IPS-20b (cell line): ENCODE results near the gene DNAJC11.

Experiments used
- H3K27ac ChIP-seq: one replicate; pipeline ENCODE4 v1.5.1; 2013; ENCODE audit warnings: low read length
- H3K27me3 ChIP-seq: 2 replicates; pipeline ENCODE4 v1.6.1; 2013; ENCODE audit warnings: mild to moderate bottlenecking, low read length, inconsistent platforms; ENCODE audit not compliant: insufficient read depth
- H3K36me3 ChIP-seq: 2 replicates; pipeline ENCODE4 v1.6.1; 2013; ENCODE audit warnings: low read depth, mild to moderate bottlenecking, inconsistent platforms, low read length, moderate library complexity; ENCODE audit not compliant: insufficient read depth
- H3K4me1 ChIP-seq: 2 replicates; pipeline ENCODE4 v1.6.1; 2013; ENCODE audit warnings: mild to moderate bottlenecking, control low read depth, inconsistent platforms, low read length, moderate library complexity; ENCODE audit not compliant: insufficient read depth
- H3K4me3 ChIP-seq: 2 replicates; pipeline ENCODE4 v1.5.1; 2013; ENCODE audit warnings: mild to moderate bottlenecking, low read length, inconsistent platforms
- H3K9ac ChIP-seq: 2 replicates; pipeline ENCODE4 v1.6.1; 2013; ENCODE audit warnings: low read depth, mild to moderate bottlenecking, inconsistent platforms, low read length, moderate library complexity
- H3K9me3 ChIP-seq: 2 replicates; pipeline ENCODE4 v1.6.1; 2013; ENCODE audit warnings: mild to moderate bottlenecking, low read depth, low read length, inconsistent platforms; ENCODE audit not compliant: insufficient read depth

DNAJC11 gene

GRCh38 chr1:6694121-6694713 lies 7.4 kb downstream of the DNAJC11 start:
- Histone ChIP-seq H3K27me3 (no peaks in the 10 kb centered on the region), H3K9me3 (no peaks in the 10 kb centered on the region), H3K27ac (peak overlapping the region; percentile 87), H3K9ac (peak overlapping the region; percentile 71; the same call in 1 of the 2 replicates), H3K4me3 (peak overlapping the region; percentile 67), H3K4me1 (peaks cover 18% of the 10 kb centered on the region), H3K36me3 (peaks cover 11% of the 10 kb centered on the region; the same call in 1 of the 2 replicates)

DNA sequence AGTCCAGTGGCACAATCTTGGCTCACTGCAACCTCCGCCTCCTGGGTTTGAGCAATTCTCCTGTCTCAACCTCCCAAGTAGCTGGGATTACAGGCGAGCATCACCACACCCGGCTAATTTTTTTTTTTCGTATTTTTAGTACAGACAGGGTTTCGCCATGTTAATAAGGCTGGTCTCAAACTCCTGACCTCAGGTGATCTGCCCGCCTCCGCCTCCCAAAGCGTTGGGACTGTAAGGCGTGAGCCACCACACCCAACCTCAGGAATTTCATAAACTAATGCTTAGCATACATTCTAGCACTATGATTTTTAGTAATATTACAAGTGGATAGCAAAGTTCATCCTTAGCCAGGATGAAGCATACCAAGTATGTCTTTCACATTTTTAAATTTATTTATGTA lies 8.7 kb downstream of the DNAJC11 start:
- no peak overlapping the region for H3K27ac ChIP-seq
- H3K27me3 ChIP-seq: no peaks in the 10 kb centered on the region
- no peak overlapping the region for H3K9ac ChIP-seq
- H3K36me3 ChIP-seq: peaks cover 11% of the 10 kb centered on the region; the same call in 1 of the 2 replicates
- H3K9me3 ChIP-seq: no peaks in the 10 kb centered on the region
- H3K4me1 ChIP-seq: peaks cover 18% of the 10 kb centered on the region
- H3K4me3 ChIP-seq: no peak overlapping the region

GRCh38 chr1:6691507-6691906 lies 10.1 kb downstream of the DNAJC11 start:
- Histone ChIP-seq H3K4me3 (no peak overlapping the region), H3K4me1 (peaks cover 16% of the 10 kb centered on the region), H3K36me3 (peaks cover 10% of the 10 kb centered on the region; the same call in 1 of the 2 replicates), H3K9me3 (no peaks in the 10 kb centered on the region), H3K9ac (no peak overlapping the region), H3K27me3 (no peaks in the 10 kb centered on the region), H3K27ac (no peak overlapping the region)

GRCh38 chr1:6690186-6690585 lies 11.4 kb downstream of the DNAJC11 start:
- Histone ChIP-seq H3K4me1 (peaks cover 10% of the 10 kb centered on the region), H3K36me3 (peaks cover 7% of the 10 kb centered on the region; the same call in 1 of the 2 replicates), H3K9ac (no peak overlapping the region), H3K4me3 (no peak overlapping the region), H3K27me3 (no peaks in the 10 kb centered on the region), H3K27ac (no peak overlapping the region), H3K9me3 (no peaks in the 10 kb centered on the region)

GRCh38 chr1:6688757-6689156 lies 12.9 kb downstream of the DNAJC11 start:
- Histone ChIP-seq H3K27ac (no peak overlapping the region), H3K4me3 (no peak overlapping the region), H3K9ac (no peak overlapping the region), H3K9me3 (no peaks in the 10 kb centered on the region), H3K36me3 (peaks cover 7% of the 10 kb centered on the region; the same call in 1 of the 2 replicates), H3K27me3 (no peaks in the 10 kb centered on the region), H3K4me1 (peaks cover 8% of the 10 kb centered on the region)

DNA sequence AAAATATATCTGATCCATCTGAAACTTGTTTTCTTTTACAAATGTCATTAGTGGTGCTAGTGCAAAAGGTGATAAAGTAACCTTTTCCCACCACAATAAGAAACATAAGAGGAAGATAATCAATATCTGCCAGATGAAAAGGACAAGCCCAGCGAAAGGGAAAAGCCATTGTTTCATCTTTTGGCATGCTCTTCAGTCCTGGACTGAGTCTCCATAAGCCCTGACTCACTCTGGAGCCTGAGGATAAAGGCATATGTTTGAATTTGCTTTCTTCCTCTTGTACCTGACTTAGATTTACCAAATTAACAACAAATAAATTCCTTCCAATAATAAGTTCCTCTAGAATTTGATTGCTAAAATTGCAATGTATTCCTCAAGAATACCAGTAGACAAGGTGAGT lies 13.6 kb downstream of the DNAJC11 start:
- Histone ChIP-seq H3K9me3 (no peaks in the 10 kb centered on the region), H3K27me3 (no peaks in the 10 kb centered on the region), H3K36me3 (peaks cover 15% of the 10 kb centered on the region), H3K27ac (no peak overlapping the region), H3K9ac (no peak overlapping the region), H3K4me3 (no peak overlapping the region), H3K4me1 (peaks cover 5% of the 10 kb centered on the region)

DNA sequence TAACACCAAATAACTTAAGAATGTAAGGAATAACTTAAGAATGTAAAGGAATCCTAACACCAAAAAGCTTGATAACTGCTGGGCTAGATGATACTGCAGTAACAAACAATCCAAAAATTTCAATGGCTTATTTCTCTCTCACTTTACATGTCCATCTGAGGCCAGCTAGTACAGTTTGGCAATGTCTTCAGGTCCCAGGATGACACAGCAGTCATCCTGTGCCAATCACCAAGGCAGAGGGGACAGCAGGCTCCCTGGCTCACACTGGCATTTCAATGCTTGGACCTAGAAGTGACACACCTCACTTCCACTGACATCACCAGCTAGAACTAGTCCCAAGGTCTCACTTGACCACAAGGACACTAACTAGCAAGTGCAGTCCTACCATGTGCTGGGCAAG lies 15.3 kb downstream of the DNAJC11 start:
- Histone ChIP-seq H3K9ac (no peak overlapping the region), H3K4me1 (no peaks in the 10 kb centered on the region), H3K9me3 (no peaks in the 10 kb centered on the region), H3K27ac (no peak overlapping the region), H3K4me3 (no peak overlapping the region), H3K36me3 (peaks cover 16% of the 10 kb centered on the region), H3K27me3 (no peaks in the 10 kb centered on the region)

DNA sequence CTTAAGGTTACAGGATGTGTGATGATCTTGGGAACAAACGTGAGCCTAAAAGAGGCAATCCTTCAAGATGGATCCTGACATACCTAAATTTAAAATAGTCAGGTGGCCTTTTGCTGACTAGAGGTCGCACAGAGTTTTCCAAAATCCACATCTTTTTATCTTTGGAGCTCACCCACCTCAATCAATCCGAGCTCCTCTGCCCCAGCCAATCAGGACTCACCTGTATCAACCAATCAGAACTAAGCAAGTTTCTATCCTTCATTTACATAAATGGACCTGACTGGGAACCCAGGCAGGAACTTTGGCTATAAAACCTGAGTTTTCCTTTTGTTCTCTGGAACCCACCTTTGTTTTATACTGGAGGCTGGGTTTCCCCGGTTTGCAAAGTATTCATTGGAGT lies 16.2 kb downstream of the DNAJC11 start:
- H3K4me1 ChIP-seq: no peaks in the 10 kb centered on the region
- no peaks in the 10 kb centered on the region for H3K27me3 ChIP-seq
- no peaks in the 10 kb centered on the region for H3K9me3 ChIP-seq
- peaks cover 21% of the 10 kb centered on the region for H3K36me3 ChIP-seq
- no peak overlapping the region for H3K27ac ChIP-seq
- no peak overlapping the region for H3K4me3 ChIP-seq
- H3K9ac ChIP-seq: no peak overlapping the region

GRCh38 chr1:6683434-6683833 lies 18.2 kb downstream of the DNAJC11 start:
- peaks cover 40% of the 10 kb centered on the region for H3K36me3 ChIP-seq

DNA sequence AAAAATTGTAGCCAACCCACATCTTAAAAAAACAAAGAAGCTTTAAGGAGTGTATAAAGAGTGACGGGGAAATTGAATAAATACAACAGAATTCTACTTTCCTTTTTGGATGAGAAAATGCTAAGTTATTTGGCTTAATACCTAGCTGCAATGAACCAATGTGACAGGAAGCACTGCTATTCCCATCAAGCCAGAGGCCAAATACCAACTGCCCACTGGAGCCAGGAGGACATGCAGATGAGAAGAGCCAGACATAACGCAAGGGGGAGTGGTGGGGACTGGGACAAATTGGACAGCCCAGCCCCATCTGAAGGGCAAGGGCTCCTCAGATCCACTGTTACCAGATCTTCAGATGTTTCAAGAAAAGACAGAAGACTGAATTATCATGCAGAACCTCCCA lies 25.7 kb downstream of the DNAJC11 start:
- H3K27me3 ChIP-seq: no peaks in the 10 kb centered on the region
- H3K4me3 ChIP-seq: no peak overlapping the region
- no peaks in the 10 kb centered on the region for H3K9me3 ChIP-seq
- peaks cover 86% of the 10 kb centered on the region for H3K36me3 ChIP-seq
- no peak overlapping the region for H3K27ac ChIP-seq
- no peak overlapping the region for H3K9ac ChIP-seq
- no peaks in the 10 kb centered on the region for H3K4me1 ChIP-seq

More at GRCh38 chr1:6683434-6683833, 18.2 kb downstream of the DNAJC11 start:
- Histone ChIP-seq H3K27me3 (no peaks in the 10 kb centered on the region), H3K9me3 (no peaks in the 10 kb centered on the region), H3K9ac (no peak overlapping the region), H3K27ac (no peak overlapping the region), H3K4me1 (no peaks in the 10 kb centered on the region), H3K4me3 (no peak overlapping the region)

- no peak overlapping the region for H3K4me3 ChIP-seq
- no peak overlapping the region for H3K27ac ChIP-seq
- H3K9ac ChIP-seq: no peak overlapping the region
- no peaks in the 10 kb centered on the region for H3K4me1 ChIP-seq
- no peaks in the 10 kb centered on the region for H3K27me3 ChIP-seq
- H3K9me3 ChIP-seq: no peaks in the 10 kb centered on the region
- peaks cover 78% of the 10 kb centered on the region for H3K36me3 ChIP-seq
Measured at GRCh38 chr1:6674771-6675170, 26.8 kb downstream of the DNAJC11 start.

DNA sequence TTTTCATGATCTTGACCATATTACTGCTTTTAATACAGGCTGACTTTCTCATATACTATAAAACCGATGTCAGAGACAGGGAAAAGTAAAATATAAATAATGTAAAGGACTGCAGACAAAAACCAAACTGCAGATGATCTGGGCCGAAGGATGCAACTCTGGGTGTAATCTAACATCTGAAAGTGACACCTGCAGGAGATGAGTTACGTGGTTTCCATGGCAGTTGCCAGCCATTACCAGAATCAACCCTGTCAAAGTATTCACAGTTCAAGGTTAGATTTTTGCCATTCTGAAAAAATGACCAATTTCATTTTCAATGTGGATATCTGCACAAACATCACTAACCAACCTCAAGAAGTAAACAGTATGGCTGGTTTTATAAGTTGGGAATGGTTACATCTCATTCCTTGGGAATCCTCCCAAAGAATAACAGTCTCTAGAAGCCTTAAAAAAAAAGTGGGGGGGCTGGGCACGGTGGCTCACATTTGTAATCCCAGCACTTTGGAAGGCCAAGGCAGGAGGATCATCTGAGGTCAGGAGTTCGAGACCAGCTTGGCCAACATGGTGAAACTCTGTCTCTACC lies 27.7 kb downstream of the DNAJC11 start:
- Histone ChIP-seq H3K9me3 (no peaks in the 10 kb centered on the region), H3K36me3 (peaks cover 70% of the 10 kb centered on the region), H3K27ac (no peak overlapping the region), H3K4me3 (no peak overlapping the region), H3K9ac (no peak overlapping the region), H3K4me1 (no peaks in the 10 kb centered on the region), H3K27me3 (no peaks in the 10 kb centered on the region)
